OCI-M2 (cell line): ENCODE results near the gene HMOX1.
"Not testable (repeated sequence)": the region's sequence is repeated elsewhere in the genome, so short reads cannot be mapped to it uniquely, and the experiment has no call there.

Source experiments
- DNase-seq: peaks from one replicate; lab custom pipeline; 2025; ENCODE audit not compliant: unreplicated experiment; lab: John Stamatoyannopoulos, UW

Gene HMOX1

GRCh38 chr22:35349704-35350538, 31.0 kb upstream of the HMOX1 start:
- no peak for DNase-seq

- DNase-seq, result no peak
These were observed 30.1 kb upstream of the HMOX1 start for GRCh38 chr22:35350539-35351503.

GRCh38 chr22:35352214-35353111, 28.4 kb upstream of the HMOX1 start:
- no peak for DNase-seq

GRCh38 chr22:35353318-35353717, 27.6 kb upstream of the HMOX1 start:
- no peak for DNase-seq

GRCh38 chr22:35354068-35354467, 26.8 kb upstream of the HMOX1 start:
- DNase-seq, result no peak

- DNase-seq, result no peak
These were observed 22.8 kb upstream of the HMOX1 start for GRCh38 chr22:35357883-35358621.

GRCh38 chr22:35359380-35360065, 21.4 kb upstream of the HMOX1 start:
- no peak for DNase-seq

- no peak for DNase-seq
These were observed 19.8 kb upstream of the HMOX1 start for GRCh38 chr22:35361001-35361558.

GRCh38 chr22:35363566-35364086, 17.3 kb upstream of the HMOX1 start:
- DNase-seq, result no peak

- not testable (repeated sequence) for DNase-seq
These were observed 16.7 kb upstream of the HMOX1 start for GRCh38 chr22:35364230-35364629.

GRCh38 chr22:35367331-35367886, 13.5 kb upstream of the HMOX1 start:
- no peak for DNase-seq

- DNase-seq, result no peak
These were observed 12.5 kb upstream of the HMOX1 start for GRCh38 chr22:35368386-35368785.

GRCh38 chr22:35369996-35370395, 10.9 kb upstream of the HMOX1 start:
- DNase-seq, result no peak

- no peak for DNase-seq
These were observed 7.1 kb upstream of the HMOX1 start for GRCh38 chr22:35373781-35374180.

GRCh38 chr22:35375031-35375430, 5.9 kb upstream of the HMOX1 start:
- DNase-seq, result no peak

- no peak for DNase-seq
These were observed 5.4 kb upstream of the HMOX1 start for GRCh38 chr22:35375526-35375925.

GRCh38 chr22:35376728-35377472, 4.0 kb upstream of the HMOX1 start:
- DNase-seq, result no peak

- no peak for DNase-seq
These were observed 3.2 kb upstream of the HMOX1 start for GRCh38 chr22:35377735-35378134.
